Activated effector memory CD4-positive, alpha-beta T cell treated with Interleukin-2 at 50 U/mL for 16 hours (primary cell): ENCODE data around the gene GRID2IP.
"Not testable (repeated sequence)": the region's sequence is repeated elsewhere in the genome, so short reads cannot be mapped to it uniquely, and the experiment has no call there.

ENCODE experiments used
- DNase-seq: peaks from one replicate; pipeline ENCODE4 v3.0.0-alpha.2; 2020

GRID2IP gene

DNA sequence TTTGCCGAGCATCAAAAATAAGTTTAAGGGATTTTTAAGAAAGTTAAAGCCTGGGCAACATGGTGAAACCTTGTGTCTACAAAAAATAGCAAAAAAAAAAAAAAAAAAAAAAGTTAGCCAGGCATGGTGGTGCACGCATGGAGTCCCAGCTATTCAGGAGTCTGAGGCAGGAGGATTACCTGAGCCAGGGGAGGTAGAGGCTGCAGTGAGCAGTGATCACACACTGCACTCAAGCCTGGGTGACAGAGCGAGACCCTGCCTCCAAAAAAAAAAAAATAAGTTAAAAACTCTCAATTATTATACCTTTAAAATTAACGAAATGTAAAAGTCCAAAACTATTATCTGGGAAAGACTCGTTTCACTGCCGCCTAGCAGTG is 68.5 kb downstream of the GRID2IP start:
- DNase-seq: no peak

DNA sequence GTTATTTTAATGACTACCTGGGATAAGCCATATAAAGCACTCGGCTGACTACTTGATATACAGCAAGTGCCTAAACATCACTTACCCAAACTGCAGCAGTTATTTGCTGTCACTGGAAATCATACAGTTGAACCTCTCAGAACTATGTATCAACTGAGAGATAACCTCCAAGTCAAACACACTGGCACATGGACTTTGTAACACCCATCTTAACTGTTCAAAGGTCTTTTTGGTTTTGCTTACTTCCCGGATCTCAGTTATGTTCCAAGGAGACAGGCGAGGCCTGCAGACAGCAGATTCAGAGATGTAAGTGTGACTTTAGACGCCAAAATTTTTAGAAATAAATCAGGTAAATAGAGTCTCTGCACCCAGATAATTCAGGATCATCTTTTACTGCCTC is 69.0 kb downstream of the GRID2IP start:
- no peak for DNase-seq

DNA sequence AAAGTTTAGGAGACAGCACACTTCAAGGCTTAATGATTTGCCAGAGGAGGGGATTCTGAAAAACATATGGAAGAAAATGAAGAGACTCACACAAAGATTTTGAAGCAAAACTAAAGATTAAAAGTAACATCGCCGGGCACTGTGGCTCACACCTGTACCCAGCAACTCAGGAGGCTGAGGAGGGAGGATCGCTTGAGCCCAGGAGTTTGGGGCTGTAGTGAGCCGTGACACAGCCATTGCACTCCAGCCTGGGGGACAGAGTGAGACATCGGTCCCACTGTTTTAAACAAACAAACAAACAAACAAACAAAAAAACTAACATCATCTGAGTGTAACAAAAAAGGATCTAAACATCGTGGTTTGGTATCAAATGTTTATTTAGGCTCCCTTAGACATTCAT is 69.8 kb downstream of the GRID2IP start:
- no peak for DNase-seq

DNA sequence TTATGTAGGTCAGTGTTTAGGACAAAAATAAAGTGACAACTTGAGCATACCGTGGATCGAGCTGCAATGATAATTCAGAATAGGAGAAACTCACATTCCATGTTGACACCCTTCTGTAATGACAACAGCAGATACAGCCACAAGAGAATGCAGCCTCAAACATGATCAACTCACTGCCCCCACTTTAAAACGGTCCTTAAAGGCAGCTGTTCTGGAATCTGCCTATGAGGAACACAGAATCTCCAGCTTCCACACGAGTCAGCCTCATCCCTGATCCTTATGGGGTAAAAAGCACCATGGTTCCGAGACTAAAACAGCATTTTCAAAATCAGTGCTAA is 71.0 kb downstream of the GRID2IP start:
- DNase-seq: no peak

DNA sequence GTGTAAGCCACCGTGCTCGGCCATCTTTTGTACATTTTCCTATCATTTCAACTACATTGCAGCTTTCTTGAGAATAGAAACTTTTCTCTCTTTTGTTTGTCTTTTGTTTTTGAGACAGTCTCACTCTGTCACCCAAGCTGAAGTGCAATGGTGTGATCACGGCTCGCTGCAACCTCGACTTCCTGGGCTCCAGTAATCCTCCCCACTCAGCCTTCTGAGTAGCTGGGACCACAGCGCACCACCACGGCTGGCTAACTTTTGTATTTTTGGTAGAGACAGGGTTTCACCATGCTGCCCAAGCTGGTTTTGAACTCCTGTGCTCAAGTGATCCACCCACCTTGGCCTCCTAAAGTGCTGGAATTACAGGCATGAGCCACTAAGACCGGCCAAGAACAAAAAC is 72.2 kb downstream of the GRID2IP start:
- no peak for DNase-seq

DNA sequence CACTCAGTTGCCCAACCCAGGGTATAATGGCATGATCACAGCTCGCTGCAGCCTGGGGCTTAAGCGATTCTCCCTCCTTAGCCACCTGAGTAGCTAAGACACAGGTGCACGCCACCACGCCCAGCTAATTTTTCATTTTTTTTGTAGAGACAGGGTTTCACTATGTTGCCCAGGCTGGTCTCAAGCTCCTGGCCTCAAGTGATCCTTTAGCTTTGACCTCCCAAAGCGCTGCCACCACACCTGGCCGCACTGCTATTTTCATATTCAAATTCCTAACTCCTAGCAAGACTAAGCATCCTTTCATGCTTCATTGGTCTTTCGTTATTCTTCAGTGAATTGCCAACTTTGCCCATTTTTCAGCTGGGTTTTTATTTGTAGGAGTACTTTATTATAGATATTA is 73.1 kb downstream of the GRID2IP start:
- no peak for DNase-seq

DNA sequence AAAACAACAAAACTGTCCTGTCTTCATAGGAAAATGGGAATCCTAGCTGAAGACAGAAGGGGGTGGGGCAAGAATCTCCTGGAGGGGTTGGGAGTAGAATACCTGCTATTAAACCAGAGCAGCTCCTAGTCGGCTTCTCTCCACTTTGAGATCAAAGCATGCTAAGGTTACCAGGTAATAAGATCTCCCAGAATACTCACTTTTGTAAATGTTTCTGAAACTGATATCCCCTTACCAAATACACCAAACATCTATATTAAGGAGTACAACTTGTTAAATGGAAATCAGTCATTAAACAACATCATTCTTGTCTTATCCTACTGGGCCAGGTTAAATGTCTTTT is 74.0 kb downstream of the GRID2IP start:
- no peak for DNase-seq

DNA sequence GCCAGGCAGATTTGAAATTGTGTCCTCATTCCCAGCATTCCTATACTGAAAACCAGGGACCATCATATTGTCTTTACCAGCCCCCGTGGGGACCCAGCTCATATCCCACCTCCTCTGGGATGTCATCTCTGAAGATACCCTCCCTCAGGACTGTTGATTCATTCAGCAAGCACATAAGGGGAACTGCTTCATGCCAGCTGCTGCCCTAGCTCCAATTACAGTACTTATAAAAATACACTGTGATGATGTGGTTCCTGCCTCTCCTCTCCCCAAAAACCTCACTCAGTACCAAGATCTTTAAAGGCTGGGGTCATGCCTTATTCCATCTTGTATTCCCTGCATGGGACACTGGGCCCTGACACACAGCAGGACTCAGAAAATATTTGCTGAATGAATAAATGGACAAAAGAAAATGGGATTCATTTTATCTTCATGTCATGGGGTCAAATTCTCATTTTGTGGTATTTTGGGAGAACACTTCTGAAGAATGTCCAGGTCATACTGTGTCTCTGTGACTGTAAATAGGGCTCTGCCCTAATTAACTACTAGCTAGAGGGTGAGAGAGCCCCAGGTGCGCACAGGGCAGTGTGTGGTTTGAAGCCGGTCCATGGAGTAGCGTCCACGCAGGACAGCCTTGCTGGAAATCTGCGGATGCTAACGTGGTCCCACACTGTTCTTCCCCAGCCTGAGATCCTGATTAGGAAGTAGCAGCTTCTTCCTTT is 74.5 kb downstream of the GRID2IP start:
- no peak for DNase-seq

DNA sequence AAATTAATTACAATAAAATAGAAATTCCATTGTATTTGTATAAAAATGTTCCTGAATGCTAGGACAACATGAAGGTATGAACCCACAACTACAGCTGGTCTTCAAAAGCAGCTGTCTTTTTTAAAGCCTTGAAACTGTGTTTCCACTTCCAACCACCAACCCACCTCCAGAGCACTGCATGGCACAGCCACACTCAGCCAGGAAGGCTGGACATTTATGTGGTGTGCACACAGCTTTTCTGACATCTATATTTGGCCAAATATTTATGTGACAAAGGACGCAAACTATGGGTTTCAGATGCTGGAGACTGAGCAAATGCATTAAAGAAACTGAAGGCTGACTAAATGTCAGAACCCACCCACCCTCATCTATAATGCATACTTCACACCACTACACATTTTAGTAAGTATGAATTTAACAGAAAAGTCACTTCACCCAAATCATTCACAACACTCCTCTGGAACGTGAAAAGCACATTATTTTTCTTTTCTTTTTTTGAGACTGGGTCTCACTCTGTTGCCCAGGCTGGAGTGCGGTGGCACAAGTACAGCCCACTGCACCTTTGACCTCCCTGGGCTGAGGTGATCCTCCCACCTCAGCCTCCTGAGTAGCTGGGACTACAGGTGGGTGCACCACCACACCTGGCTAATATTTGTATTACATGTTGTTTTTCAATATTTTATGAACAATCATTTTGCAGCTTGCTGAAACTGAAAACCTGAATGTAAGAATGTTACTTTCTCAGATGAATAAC is 75.7 kb downstream of the GRID2IP start:
- DNase-seq: no peak

DNA sequence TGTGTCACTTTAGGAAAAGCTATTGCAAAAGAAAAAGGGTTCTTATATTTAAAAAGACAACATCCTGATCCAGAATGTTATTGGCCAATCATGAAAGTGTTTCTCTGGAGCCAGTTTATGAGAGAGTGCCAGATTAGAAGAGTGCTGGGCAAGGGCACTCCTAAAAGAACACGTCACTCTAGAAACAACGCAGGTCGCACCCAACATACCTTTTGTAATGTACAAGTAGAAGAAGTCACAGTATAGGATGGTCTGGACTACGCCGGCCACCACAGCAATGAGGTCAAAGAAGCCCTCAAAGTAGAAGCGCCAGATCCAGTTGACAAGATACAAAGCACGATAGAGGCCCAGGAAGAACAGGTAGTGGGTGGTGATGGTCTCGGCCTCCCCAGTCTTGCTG is 85.4 kb downstream of the GRID2IP start:
- DNase-seq: no peak

DNA sequence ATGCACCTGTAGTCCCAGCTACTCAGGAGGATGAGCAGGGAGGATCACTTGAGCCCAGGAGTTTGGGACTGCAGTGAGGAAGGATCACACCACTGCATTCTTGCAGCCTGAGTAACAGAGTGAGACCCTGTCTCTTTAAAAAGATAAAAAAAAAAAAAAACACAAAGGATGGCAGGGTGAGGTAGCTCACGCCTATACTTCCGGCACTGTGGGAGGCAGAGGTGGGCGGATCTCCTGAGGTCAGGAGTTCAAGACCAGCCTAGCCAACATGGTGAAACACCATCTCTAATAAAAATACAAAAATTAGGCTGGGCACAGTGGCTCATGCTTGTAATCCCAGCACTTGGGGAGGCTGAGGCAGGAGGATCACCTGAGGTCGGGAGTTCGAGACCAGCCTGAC is 87.7 kb downstream of the GRID2IP start:
- DNase-seq: not testable (repeated sequence)

DNA sequence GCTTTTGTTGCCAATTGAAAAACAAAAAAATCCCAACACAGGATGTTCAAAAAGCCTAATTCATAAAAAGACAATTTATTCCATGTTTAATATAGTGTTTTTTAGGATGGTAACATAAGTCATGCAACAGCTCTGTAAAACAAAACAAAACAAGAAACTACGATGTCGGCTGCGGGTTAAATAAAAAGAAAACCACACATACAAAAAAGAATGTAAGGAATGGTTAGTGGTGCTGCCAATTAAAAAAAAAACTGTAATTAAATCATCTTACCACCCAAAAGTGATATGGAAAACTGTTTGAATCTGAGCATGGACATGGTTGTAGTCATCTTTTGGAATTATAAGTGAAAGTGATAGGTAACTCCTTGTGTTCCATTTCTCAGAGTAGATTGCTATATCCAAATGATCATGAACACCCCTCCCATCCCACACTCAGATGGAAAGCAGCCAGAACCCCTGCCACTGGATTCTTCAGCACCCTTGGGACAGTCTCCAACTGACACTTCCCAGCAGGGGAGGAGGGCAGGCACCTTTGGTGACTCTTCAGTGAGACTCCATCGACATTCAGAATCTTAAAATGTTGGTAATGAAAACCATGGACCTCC is 89.2 kb downstream of the GRID2IP start:
- no peak for DNase-seq

DNA sequence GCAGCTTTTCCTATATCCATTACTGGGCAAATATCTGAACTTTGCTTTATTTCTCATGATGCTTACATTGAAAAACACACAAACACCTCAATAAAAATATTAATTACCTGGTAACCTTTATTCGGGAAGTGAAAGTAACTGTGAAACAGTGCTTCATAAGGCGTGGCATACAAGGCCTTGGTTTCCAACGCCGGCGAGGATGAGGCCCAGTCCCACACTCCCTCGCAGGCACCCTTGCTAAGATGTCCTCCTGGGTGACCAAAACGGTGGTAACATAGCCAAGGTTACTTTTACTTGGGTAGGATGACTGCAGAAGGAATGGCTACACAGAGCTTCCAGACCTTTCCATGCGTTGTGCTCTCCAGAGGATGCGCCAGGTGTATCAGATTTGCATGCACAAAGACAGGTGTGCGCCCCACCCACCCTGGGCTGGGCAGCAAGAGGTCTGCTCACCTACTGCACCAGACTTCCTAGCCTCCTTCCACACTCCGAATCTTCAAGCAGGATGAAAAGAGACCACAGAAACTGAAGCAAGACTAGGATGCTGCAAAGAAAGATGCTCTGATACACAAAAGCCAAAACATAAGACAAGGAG is 90.2 kb downstream of the GRID2IP start:
- DNase-seq: no peak

DNA sequence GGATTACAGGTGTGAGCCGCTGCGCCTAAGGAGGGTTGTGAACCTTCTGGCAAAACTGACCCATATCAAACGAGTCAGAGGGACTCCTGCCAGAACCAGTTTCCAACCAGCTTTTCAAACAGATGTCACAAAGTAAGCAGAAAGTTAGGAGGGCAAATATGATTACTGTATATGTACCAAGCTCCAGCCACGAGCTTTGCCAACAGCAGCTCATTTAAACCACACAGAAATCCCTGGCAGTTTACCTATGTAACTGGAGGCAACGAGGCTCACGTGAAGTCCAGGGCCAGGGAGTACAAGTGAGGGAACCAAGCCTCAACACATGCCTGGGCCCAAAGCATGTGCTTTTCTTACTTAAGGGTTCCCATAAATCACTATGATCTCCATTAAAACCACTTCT is 91.0 kb downstream of the GRID2IP start:
- no peak for DNase-seq

DNA sequence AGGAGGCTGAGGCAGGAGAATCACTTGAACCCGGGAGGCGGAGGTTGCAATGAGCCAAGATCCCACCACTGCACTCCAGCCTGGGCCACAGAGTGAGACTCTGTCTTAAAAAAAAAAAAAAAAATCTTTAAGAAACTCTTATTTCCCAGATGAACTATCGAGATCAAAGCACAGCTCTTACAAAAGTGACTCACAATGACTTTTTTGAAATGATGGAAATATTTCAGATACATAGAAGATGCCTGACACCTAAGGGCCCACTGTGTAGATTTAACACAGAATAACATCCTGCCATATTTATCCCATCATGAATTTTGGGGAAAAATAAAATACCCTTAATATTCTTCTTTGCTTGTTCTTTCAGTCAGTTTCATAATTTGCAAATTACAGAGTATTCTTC is 92.6 kb downstream of the GRID2IP start:
- DNase-seq: not testable (repeated sequence)

DNA sequence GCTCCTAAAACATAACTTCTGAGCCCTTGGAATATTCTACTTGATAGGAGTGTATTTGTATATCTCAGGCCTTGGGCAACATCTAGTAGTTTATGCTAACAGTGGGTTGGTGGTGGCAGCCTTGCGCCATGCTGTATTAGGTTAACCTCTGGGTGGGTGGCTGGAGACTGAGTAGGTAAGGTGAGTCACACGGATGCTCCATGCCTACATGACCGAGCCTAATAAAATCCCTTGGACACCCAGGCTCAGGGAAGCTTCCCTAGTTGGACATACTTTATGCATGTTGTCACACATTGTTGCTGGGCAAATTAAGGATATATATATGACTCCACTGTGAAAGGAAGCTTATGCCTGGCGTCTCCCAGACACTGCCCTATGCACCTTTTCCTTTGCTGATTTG is 97.5 kb downstream of the GRID2IP start:
- no peak for DNase-seq

DNA sequence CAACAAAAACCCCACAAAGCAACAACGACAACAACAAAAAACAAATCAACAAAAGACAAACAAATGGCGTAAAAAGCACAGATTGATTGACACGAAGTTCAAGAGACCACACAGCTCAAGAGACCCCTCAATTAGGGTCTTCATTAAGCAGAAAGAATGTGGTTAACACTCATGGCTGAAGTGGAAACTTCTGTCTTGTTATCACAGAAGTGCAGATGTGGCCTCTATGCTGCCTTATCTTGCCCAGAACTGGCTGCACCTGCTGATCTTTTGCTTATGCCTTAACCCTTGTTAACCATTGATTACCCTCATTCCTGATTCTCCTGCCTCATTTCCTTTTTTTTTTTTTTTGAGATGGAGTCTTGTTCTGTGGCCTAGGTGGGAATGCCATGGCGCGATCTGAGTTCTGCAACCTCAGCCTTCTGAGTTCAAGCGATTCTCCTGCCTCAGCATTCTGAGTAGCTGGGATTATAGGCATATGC is 100.0 kb downstream of the GRID2IP start:
- DNase-seq: no peak

DNA sequence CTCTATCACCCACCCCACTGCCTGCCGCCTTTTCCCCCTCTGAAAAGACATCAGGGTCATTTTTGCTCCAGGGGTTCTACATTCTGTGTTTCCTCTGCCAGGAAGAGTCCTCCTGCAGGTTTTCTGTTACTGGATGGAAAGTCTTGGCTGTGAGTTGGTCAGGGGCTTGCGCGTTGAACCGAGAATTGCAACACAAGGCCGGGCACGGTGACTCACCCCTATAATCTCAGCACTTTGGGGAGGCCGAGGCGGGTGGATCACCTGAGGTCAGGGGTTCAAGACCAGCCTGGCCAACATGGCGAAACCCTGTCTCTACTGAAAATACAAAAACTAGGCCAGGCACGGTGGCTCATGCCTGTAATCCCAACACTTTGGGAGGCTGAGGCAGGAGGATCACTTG is 100.7 kb downstream of the GRID2IP start:
- DNase-seq: not testable (repeated sequence)

DNA sequence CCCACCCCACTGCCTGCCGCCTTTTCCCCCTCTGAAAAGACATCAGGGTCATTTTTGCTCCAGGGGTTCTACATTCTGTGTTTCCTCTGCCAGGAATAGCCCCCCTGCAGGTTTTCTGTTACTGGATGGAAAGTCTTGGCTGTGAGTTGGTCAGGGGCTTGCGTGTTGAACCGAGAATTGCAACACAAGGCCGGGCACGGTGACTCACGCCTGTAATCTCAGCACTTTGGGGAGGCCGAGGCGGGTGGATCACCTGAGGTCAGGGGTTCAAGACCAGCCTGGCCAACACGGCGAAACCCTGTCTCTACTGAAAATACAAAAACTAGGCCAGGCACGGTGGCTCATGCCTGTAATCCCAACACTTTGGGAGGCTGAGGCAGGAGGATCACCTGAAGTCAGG is 101.4 kb downstream of the GRID2IP start:
- not testable (repeated sequence) for DNase-seq

DNA sequence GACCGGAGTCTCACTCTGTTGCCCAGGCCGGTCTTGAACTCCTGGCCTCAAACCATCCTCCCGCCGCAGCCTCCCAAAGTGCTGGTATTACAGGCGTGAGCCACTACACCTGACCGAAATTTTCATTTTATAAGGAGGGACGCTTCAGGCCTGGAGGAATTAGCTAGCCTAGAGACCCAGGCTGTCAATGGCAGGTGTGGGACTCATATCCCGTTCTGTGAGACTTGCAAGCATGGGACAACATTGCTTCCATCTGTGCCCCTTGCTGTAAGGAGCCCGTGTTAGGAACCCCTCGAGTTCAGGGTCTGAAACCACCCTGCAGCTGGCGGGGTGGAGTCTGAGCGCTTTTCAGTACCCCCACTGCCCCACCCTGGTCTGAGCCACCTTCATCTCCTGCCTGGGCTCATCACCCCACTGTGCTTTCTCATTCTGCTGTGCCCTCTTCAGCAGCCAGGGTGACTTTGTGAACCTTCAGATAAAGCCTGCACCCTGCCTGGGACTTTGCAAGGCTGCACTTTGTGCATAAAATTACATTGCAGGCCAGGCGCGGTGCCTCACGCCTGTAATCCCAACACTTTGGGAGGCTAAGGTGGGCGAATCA is 102.2 kb downstream of the GRID2IP start:
- DNase-seq: no peak

DNA sequence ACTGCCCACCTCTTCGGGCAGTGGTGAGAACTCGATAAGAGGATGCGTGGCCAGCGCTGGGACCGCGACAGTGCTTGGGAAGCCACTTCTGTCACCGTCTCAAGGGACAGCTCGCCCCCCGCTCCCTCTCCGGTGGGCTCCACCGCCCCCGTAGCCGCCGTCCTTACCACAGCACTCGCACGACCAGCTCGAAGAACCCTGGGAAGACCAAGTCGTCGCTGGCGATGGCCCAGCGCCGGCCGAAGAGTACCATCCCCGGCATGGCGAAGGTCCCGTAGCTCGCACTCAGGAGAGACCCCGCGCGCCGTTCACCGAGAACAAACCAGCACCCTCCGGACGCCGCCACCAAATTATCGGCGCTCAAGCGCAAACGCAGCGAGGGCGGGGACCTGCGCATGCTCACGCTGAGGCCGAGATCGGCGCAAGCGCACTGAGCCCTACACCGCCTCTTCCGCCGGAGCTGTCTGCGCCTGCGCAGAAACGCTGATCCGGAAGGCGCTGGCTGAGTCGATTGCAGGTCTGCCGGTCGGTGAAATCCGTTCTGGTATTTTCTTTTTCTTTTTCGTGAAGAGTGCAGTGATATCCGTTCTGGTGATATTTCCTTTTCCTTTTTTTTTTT is 103.6 kb downstream of the GRID2IP start, which contains the start of gene DAGLB:
Gene DAGLB, minus strand, starts transcription at position 374 of the 619 bp plus-strand sequence. Its CDS starts 112 bp downstream, at position 262.
- DNase-seq: peak; percentile 93
